Right atrium auricular region (tissue), 2 donors: ENCODE measurements around the gene G6PD. TPM values are rescaled to one million over a fixed set of nuclear protein-coding genes. Genes with fewer than 3 reads are reported as not detected.
A peak's percentile ranks its signal among the peaks of the same experiment; 100 is the strongest.

Experiments
- DNase-seq: peaks from one replicate; pipeline ENCODE4 v3.0.0-alpha.2; 2019; ENCODE audit warnings: low spot score
- H3K27ac ChIP-seq, 2 donors: fragments of 200-600 bp; sonication (generic); 1 replicate in 1 of 2; 2 replicates in 1 of 2; pipeline ENCODE4 v1.5.1; 2016 to 2019
- H3K27me3 ChIP-seq, 2 donors: fragments of 200-600 bp; sonication (generic); one replicate each; pipeline versions ENCODE4 v1.5.1 to v1.6.0; 2017 to 2019
- H3K36me3 ChIP-seq: fragments of 200-600 bp; sonication (generic); one replicate; pipeline ENCODE4 v1.5.1; 2016
- H3K4me1 ChIP-seq, 2 donors: fragments of 200-600 bp; sonication (generic); one replicate each; pipeline versions ENCODE4 v1.5.1 to v1.6.0; 2017 to 2019
- H3K4me3 ChIP-seq, 2 donors: fragments of 200-600 bp; sonication (generic); 1 replicate in 1 of 2; 2 replicates in 1 of 2; pipeline ENCODE4 v1.5.1; 2017 to 2019; ENCODE audit warnings: mild to moderate bottlenecking in 1 of 2, moderate library complexity in 1 of 2
- H3K9me3 ChIP-seq, 2 donors: fragments of 200-600 bp; sonication (generic); one replicate each; pipeline ENCODE4 v1.5.1; 2019
- total RNA-seq, 2 donors: library from RNA; depleted of rRNA; stranded (reverse); fragments of >200 nt; gene quantifications; one replicate each; pipeline ENCODE4 v1.1.0, GENCODE V29; 2016
- TF ChIP-seq, protein P1 (sequence below), 2 donors: fragments of 200-600 bp; sonication (generic); IDR thresholded peaks; one replicate each; pipeline ENCODE4 v1.5.1; 2019; ENCODE audit warnings: antibody characterized with exemption in 2 of 2

G6PD gene
- total RNA-seq, 2 donors from 2014 or later = 14.9 to 42.2 TPM

DNA sequence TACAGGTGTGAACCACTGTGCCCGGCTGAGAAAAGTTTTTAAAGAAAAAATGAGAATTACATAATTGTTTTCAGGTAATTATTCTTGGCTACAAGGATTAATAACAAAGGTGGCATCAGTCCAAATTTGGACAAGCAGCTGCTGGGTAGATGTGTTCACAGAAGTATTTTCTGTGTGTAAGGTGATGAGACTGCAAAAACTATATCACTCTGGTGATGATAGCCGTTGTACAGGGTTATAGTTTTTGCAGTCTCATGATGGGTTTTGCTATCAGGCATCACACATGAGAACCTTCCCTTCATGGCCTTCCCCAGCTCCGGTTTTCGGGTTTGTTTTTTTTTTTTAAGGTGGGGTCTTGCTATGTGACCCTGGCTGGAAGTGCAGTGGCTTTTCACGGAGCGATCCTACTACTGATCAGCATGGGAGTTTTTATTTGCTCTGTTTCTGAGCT is 51.1 kb downstream of the G6PD start:
- H3K36me3 ChIP-seq = no peaks in the 10 kb centered on the region
- no peaks in the 10 kb centered on the region for H3K27me3 ChIP-seq

DNA sequence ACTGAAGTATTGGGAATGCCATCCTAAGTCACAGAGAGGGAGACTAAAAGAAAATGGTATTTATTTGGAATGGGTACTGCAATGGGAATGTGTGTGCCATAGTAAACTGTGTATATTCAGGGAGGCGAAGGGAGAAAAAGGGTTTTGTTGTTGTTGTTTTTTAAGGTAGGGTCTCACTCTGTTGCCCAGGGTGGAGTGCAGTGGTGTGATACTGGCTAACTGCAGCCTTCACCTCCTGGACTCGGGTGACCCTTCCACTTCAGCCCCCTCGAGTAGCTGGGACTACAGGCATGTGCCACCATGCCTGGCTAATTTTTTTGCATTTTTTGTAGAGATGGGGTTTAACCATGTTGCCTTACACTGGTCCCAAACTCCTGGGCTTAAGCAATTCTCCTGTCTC is 51.9 kb downstream of the G6PD start:
- no peaks in the 10 kb centered on the region for H3K9me3 ChIP-seq
- no peaks in the 10 kb centered on the region for H3K4me1 ChIP-seq
- no peak overlapping the region for H3K4me3 ChIP-seq
- TF ChIP-seq, protein P1, sequence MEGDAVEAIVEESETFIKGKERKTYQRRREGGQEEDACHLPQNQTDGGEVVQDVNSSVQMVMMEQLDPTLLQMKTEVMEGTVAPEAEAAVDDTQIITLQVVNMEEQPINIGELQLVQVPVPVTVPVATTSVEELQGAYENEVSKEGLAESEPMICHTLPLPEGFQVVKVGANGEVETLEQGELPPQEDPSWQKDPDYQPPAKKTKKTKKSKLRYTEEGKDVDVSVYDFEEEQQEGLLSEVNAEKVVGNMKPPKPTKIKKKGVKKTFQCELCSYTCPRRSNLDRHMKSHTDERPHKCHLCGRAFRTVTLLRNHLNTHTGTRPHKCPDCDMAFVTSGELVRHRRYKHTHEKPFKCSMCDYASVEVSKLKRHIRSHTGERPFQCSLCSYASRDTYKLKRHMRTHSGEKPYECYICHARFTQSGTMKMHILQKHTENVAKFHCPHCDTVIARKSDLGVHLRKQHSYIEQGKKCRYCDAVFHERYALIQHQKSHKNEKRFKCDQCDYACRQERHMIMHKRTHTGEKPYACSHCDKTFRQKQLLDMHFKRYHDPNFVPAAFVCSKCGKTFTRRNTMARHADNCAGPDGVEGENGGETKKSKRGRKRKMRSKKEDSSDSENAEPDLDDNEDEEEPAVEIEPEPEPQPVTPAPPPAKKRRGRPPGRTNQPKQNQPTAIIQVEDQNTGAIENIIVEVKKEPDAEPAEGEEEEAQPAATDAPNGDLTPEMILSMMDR (IDR thresholded peaks at IDR 0.05) = no peak
- no peaks in the 10 kb centered on the region for H3K27me3 ChIP-seq
- H3K27ac ChIP-seq = no peak overlapping the region
- no peaks in the 10 kb centered on the region for H3K36me3 ChIP-seq
- no peak for DNase-seq

More for the DNA sequence above, 51.1 kb downstream of the G6PD start:
- no peak overlapping the region for H3K4me3 ChIP-seq
- H3K27ac ChIP-seq = no peak overlapping the region
- no peaks in the 10 kb centered on the region for H3K9me3 ChIP-seq
- TF ChIP-seq, protein P1 (IDR thresholded peaks at IDR 0.05) = no peak
- DNase-seq = no peak
- H3K4me1 ChIP-seq = no peaks in the 10 kb centered on the region

DNA sequence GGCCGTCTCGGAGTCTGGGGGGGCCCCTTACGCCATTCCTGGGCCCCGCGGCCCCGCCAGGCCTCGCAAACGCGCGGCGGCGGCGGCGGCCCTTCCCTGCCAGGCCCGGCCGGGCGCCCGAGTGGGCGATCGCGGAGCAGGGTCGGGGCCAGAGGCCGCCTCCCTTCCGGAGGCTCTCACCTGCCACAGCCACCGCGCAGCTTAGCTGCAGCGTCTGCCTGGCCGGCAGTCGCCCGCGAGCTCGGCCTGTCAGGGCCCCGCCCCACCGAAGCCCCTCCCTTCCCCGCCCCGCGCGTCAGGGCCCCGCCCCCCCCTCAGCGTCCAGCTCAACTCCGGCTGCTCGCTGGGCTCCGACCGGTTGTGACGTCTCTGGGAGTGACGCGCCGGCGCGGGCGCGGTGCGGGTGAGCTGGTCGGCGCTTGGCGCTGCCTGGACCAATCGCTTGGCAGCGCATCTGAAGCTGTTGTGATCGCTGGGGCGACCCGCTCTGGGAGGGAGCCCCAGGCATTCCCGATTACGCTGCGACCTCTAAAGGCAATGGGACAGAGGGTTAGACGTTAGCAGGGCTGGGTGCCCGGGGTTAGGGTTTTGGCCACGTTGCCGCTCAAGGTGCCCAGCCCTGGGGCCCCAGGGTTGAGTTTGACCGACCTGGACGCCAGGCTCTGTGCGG is 56.1 kb downstream of the G6PD start, which contains the start of gene SLC10A3:
Gene SLC10A3 (minus strand): TSS at position 216 of the 670 bp plus-strand sequence. CDS start 1,689 bp downstream, outside the sequence.
- Histone ChIP-seq H3K27me3 (no peaks in the 10 kb centered on the region), H3K4me1 (peaks cover 0 to 2% of the 10 kb centered on the region in 2 donors), H3K4me3 (peak within 1 kb of the TSS; percentile 52 to 67), H3K9me3 (no peaks in the 10 kb centered on the region), H3K27ac (peak within 1 kb of the TSS; percentile 90 to 93), H3K36me3 (no peaks in the 10 kb centered on the region)
- peak; percentile 95 for DNase-seq
- TF ChIP-seq, protein P1 (IDR thresholded peaks at IDR 0.05) = peak in 1 of 2 donors; percentile 36

DNA sequence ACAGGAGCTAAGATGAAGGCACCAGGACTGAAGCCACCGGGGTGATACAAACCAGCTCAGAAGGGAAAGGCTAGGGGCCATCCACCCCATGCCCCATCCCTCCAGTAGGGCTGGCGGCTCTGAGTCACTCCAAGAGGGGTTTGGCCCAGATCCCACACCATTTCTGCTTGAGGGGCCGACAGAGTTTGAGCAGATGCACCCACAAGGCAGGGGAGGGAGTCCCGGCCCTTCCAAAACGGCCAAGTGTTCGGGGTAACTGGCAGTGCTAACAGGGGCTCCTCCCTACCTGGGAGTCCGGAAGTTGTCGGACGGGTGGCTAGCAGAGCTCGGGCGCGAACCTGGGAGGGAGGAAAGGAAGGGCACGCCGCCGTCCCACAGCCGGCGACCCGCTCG is 56.6 kb downstream of the G6PD start:
- Histone ChIP-seq H3K27ac (peak overlapping the region; percentile 90 to 93), H3K9me3 (no peaks in the 10 kb centered on the region), H3K27me3 (no peaks in the 10 kb centered on the region), H3K4me1 (peaks cover 0 to 8% of the 10 kb centered on the region in 2 donors), H3K4me3 (peak overlapping the region; percentile 52 to 67), H3K36me3 (no peaks in the 10 kb centered on the region)
- TF ChIP-seq, protein P1 (IDR thresholded peaks at IDR 0.05) = no peak
- DNase-seq = no peak

DNA sequence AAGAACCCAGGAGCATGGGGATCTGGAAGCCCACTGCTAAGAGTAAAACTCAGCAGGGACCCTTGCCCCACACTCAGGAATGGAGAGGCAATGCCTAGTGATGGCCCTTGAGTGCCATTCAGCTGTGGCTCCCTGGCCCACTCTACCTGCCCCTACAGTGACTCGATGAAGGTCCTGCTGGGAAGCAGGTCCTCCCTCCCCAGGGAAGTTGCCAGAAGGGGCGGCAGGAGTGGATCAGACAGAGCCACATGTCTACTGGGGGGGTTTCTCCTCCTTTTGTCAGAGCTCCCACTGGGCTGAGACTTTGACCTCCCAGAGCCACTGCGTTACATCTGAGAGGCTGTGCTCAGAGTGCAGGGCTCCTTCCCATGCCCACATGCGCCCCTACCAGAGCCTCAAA is 57.5 kb downstream of the G6PD start:
- TF ChIP-seq, protein P1 (IDR thresholded peaks at IDR 0.05) = no peak
- Histone ChIP-seq H3K27ac (peak overlapping the region; percentile 90 to 93), H3K36me3 (no peaks in the 10 kb centered on the region), H3K4me1 (peaks cover 0 to 16% of the 10 kb centered on the region in 2 donors), H3K9me3 (no peaks in the 10 kb centered on the region), H3K27me3 (no peaks in the 10 kb centered on the region), H3K4me3 (peak overlapping the region in 1 of 2 donors; percentile 67)
- no peak for DNase-seq
